GM10847 (cell line): ENCODE results near the gene CNPY2.

Experiments
- POLR2A ChIP-seq: IDR thresholded peaks from 2 replicates; pipeline ENCODE4 v1.6.1; 2011; ENCODE audit not compliant: insufficient read length; ENCODE audit errors: extremely low read depth

Gene CNPY2

DNA sequence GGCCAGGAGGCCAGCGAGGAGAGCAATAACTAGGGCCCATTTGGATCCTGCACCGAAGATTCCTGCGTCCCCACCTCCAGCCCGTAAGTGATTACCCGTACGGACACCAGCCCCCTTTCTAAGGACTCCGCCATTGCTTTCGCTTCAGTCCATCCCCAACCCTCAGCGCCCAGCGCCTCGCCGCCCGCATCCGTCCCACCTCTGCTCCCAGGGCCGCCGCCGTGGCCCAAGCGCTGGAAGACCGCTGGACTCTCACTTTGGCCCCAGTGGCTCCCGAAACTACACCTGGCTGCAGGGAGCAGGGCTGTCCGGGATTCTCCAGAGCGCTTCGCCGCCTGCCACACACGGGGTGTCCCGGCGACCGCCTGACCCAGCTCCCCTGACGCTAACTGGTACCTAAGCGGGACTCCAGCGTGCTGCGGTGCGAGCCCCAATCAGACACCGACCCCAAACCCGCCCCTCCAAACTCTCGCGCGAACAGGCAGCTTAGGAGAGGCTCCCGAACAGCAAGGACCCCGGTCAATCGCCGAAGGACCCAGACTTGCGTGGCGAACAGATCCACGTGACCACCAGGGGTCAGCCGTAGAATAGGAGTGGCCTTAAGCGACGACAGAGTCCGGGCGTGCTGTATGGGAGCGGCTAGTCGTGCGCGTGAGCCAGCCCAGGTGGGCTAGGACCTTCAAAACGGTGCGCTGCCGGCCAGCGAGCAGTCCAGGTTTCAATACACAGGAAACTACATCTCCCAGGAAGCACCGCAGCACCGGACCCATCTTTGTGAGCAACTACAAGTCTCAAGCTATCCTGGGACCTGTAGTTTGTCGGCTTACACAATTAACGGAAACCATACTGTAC is at the start of gene CNPY2:
Gene CNPY2, minus strand, starts transcription at position 367 of the 852 bp plus-strand sequence. CDS start 771 bp downstream, outside the sequence.
- peak; percentile 87 for TF ChIP-seq POLR2A

DNA sequence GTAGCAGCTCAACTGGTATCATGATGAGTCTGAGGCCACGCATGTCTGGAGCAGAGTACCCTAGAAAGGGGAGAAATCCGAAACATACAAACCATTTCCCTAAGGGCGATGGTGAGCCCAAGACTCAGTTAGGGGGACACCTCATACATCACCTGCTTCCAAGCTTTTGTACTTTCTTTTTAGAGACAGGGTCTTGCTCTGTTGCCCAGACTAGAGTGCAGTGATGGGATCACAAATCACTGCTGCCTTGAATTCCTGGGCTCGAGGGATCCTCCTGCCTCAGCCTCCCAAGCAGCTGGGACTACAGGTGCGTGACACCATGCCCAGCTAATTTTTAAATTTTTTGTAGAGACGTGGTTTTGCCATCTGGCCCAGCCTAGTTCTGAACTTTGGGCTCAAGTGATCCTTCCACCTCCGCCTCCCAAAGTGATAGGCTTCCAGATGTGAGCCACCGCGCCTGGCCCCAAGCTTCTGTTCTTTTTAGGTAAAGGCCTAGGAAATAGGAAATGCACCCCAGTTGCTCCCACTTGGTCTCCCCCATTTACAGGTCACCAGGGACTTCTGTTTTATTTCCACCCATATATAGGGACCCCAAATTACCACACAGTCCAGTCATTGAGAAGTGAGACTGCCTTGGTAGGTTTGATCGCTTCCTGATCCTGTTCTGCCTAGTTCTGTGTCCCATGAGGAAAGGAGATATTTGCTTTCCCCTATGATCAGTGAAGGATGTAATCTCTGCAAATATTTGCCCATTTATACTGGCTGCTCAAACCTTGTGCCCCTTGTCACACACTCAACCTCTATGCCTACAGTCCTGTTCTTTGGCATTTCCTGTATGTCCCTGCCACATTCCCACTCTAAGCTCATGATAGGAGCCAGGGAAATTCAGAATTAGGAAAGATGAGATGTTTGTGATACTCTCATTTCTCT is 46.6 kb upstream of the CNPY2 start, which contains the start of gene APOF:
Gene APOF, minus strand, starts transcription at position 728 of the 930 bp plus-strand sequence. Its CDS starts 112 bp downstream, at position 616.
- no peak for TF ChIP-seq POLR2A

DNA sequence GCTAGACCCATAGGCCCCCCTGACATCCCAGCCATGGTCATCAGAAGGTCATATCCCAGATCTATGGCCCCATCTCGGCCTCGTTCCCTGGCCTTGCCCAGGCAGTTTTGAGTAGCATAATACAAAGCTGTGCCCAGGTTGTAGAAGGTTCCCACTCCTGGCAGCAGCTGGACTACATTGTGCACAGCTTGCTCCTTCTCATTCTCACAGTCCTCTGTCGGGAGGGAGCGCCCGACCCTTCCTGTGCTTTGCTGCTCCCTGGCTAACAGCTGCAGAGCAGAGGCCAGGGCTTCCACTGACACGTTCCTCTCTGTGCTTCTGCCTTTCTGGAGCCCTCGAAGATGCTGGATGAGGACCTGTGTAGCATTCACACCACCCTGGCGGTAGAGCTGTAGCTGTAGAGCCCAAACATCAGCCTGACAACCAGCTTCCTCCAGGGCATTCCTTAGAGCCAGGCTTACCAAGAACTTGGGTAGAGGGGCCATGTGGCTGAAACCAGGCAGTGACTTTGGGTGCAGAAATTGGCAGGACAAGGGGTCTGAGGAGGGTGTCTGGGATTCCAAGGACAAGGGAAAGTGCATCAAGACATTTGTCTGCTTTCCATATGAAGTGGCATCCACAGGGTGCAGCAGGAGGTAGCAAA is 45.8 kb upstream of the CNPY2 start:
- TF ChIP-seq POLR2A = no peak

DNA sequence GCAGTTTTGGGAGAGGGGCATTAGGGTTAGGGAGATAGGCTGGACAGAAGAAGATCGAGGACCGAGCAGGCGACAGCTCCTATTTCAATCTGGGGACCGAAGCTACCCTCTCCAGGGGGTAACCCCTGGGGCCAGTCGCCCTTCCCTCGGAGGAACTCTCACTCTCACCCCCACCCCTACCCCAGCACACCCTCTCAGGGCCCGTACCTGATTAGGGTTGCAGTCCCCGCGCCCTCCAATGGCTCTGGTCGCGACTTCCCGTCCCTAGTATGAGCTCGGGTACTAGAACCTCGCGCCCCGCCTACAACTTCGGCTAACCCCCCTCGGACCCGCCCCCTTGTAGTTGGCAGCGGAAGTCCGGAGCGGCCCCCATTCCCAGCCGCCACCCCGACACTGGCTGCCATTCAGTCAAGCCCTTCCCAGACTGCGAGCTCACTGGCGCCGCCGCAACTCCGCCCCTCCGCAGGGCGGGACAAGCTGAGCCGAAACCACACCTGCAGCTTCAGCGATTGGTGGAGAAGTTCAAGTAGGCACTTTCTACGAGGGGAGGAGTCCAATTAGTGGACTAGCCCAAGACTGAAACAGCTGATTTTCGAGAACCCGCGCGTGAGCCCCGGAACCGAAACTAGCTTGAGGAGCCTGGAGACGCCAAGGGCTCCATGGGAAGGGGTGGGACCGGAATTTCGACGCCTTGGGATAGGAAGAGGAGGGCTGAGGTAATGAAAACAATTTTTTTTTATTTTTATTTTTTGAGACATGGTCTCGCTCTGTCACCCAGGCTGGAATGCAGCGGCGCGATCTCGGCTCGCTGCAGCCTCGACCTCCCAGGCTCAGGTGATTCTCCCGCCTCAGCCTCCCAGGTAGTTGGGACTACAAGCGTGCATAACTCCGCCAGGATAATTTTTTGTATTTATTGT is 44.3 kb upstream of the CNPY2 start, which contains the start of gene STAT2:
Gene STAT2, minus strand, starts transcription at position 257 of the 917 bp plus-strand sequence. CDS start 3,536 bp downstream, outside the sequence.
- peak; percentile 90 for TF ChIP-seq POLR2A

DNA sequence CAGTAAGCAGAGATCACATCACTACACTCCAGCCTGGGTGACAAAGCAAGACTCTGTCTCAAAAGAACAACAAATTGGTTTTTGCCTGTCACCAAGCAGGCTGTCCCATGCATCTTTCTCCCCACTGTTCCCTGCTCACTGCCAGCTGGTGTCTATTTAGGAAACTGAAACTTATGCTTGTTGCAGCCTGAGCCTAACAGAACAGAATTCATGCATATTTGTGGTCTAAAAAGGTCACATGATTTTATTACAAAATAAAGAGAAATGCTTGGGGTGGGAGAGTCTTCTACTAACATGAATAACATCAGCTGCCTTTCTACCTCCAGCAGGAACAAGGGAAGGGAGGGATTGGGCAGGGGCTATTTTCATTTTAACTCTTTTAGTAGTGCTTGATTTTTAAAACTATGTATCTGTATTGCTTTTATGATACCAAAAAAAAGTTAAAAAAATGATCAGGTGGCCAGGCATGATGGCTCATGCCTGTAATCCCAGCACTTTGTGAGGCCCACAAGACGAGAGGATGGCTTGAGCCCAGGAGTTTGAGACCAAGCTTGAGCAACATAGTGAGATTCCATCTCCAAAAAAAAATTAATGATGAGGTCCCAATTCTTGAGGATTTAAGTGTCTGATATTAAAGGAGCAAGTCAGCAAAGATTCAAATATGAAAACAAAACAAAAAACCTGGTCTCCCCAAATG is 43.2 kb upstream of the CNPY2 start:
- TF ChIP-seq POLR2A = no peak

DNA sequence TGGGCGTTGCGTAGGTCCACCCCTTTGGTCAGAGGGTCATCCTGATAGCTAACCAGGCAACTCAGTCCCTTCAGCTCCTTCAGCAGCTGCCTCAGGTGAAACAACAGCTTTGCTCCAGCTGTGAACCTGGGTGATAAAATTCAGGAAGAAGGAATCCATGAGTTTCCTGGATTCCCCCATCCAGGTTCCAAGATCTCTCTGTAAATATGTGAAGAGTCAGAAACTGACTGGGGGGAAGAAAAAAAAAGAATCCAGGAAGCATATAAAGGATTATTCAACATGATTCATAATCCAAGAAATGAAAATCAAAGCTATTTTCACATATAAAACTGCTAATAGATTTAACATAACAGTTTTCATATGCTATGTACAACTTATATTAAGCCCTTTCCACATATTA is 35.5 kb upstream of the CNPY2 start:
- no peak for TF ChIP-seq POLR2A

DNA sequence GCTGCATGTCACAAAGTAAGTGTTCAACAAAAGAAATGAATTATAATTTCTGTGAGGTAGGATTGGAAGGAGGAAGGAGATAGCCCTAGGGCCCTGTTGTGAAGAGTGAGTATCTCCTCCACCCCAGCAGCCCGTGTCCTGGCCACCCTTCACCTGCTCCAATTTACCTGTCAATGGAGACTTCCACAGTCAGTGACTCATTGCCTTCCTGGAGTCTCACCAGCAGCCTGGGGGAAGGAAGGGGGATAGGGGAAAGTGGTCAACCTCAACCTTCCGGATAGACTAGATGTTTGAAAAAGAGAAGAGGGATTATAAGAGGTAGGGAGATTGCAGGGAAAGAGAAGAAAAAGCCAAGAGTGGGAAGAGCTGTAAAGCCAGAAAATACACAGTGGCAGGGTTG is 34.9 kb upstream of the CNPY2 start:
- TF ChIP-seq POLR2A = no peak

DNA sequence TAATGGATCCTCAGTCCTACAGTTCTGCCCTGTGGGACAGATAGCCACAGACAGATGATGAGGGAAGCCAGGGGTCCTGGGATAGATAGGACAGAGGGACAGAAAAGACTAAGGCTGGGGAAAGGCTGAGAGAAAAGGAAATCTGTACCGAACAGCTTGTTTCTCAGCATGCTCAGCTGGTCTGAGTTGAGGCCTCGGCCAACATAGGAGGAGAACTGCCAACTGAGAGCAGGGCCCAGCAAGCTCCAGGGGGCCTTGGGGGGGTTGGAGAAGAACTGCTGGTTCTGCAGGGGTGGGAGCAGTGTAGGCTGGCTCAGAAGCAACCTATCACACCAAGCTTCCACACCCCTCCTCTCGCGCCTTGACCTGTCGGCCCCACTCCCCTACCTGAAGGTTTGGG is 33.0 kb upstream of the CNPY2 start:
- no peak for TF ChIP-seq POLR2A

DNA sequence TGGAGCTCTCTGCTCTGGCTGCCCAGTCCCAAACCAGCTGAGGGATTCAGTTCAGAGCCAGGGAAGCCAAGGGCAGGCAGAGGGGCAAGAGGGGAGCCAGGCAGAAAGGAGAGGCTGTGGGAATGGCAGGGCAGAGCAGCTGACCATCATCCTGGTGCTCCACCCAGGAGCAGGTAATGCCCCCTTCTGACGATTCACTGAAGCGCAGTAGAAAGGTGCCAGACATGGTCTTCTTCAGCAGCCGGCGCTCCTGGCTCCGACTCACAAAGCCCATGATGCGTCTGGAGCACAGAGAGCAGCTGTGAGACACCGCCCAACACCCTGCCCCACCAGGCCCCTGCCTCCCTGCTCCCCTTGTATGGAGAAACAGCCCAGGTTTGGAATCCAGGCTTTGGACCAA is 30.9 kb upstream of the CNPY2 start:
- no peak for TF ChIP-seq POLR2A

DNA sequence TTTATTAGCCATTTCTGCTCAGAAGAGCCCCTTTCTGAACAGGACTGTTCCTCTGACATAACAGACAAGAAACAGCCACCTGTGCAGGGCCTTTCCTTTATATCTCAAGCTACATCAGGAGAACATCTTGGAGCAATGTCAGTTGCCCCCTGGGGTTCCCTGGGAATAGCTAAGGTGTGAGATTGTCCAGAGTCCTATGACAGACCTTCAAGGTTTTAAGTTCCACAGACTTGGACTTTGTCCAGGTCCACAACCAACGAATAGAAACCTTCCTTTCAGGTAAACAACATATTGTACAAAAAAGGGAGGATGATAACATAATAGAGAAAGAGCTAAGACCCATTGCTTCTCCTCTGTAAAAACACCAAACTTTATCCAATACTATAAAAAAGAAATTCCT is 25.8 kb upstream of the CNPY2 start:
- no peak for TF ChIP-seq POLR2A

DNA sequence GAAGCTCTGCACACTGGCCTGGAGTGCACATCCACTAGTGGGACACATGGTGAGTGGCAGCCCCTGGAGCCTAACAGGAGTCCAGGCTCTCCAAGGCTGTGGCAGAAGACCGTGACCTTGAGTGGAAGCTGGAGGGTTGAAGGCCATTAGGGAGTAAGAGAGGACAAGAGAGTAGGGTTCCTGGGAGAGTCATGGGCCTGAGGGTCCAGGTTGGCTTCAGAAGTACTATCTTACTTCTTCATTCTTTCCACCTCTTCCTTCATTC is 23.3 kb upstream of the CNPY2 start:
- TF ChIP-seq POLR2A = no peak

DNA sequence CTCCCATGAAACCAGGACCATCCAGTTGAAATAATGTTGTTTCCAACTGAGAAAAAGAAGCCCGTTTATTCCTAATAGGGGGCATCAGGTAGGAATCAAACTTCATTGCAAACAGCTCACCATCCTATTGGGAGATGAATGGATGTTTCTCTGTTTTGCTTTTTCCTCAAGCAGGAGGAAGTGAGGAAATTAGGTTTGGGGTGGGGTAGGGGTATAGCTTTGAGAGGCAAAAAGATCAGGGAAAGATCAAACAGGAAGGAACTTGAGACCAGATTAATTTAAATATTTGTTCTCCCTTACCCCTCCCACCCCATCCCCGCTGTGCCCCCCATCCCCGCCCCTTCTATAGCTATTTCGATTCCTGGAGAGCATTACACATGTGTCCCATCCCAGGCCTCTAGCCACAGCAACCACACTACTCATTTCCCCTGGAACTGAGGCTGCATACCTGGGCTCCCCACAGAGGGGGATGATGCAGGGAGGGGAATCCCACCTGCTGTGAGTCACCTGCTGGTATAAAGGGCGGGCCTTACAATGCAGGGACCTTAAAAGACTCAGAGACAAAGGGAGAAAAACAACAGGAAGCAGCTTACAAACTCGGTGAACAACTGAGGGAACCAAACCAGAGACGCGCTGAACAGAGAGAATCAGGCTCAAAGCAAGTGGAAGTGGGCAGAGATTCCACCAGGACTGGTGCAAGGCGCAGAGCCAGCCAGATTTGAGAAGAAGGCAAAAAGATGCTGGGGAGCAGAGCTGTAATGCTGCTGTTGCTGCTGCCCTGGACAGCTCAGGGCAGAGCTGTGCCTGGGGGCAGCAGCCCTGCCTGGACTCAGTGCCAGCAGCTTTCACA is 22.7 kb upstream of the CNPY2 start, which contains the start of gene IL23A:
Gene IL23A, plus strand, starts transcription at position 577 of the 850 bp plus-strand sequence. Its CDS starts 161 bp downstream, at position 738.
- TF ChIP-seq POLR2A = no peak

DNA sequence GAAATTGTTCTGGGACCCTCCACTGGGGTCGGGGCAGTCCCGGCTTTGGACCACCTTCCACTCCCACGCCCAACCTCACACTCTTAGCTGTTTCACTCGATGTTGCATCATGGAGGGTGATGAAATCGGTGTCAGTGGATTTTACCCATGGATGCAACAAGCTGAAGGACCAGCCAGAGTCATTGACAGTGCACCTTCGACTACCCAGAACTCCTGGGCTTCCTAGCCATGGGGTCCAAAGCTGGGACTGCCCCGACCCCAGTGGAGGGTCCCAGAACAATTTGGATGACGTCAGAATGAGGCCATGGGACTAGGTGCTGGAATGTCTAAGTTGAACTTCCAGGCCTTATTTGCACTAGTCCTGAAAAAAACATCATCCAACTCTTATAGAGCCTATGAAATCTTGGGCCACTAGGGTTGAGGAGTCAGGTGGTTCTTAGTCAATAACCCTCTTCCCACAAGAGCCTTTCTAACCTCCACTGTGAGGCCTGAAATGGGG is 22.0 kb upstream of the CNPY2 start:
- no peak for TF ChIP-seq POLR2A
